H1 (cell line): ENCODE results near the gene ACACA. TPM values are rescaled to one million over a fixed set of nuclear protein-coding genes. Genes with fewer than 3 reads are reported as not detected.

Experiments used
- CTCF ChIA-PET: fragments of 300-600 bp; sonication (Branson Sonifier 250); formaldehyde crosslinking; loops from one replicate; lab custom pipeline; 2021; ENCODE audit not compliant: partially characterized antibody; lab: Charles Lee
- POLR2A ChIA-PET: fragments of 300-600 bp; sonication (Branson Sonifier 250); formaldehyde crosslinking; loops from one replicate; lab custom pipeline; 2021; ENCODE audit warnings: inconsistent platforms; ENCODE audit not compliant: partially characterized antibody; lab: Charles Lee
- DNase-seq, 2 experiments: peaks; one replicate each; pipeline versions ENCODE4 v3.0.0 to v3.0.0-alpha.2; 2010 to 2022; ENCODE audit warnings: low spot score in 2 of 2, low read depth in 1 of 2, mixed read lengths in 1 of 2
- FAIRE-seq: peaks from 2 replicates; lab custom pipeline; 2011; peaks lifted over from hg19 to GRCh38; lab: Jason Lieb, UNC
- H2AFZ ChIP-seq: 2 replicates; pipeline ENCODE4 v1.8.1; 2012; ENCODE audit warnings: low read length, inconsistent platforms
- H2AK5ac ChIP-seq: 2 replicates; pipeline ENCODE4 v1.6.1; 2013; ENCODE audit warnings: low read depth, low read length
- H2BK120ac ChIP-seq: replicated peaks from 2 replicates; pipeline ENCODE3; 2013; ENCODE audit warnings: low read depth, low read length, inconsistent platforms
- H2BK12ac ChIP-seq: 2 replicates; pipeline ENCODE4 v1.6.1; 2013; ENCODE audit warnings: low read depth, low read length
- H2BK15ac ChIP-seq: 2 replicates; pipeline ENCODE4 v1.6.1; 2013; ENCODE audit warnings: low read length
- H2BK20ac ChIP-seq: 2 replicates; pipeline ENCODE4 v1.6.1; 2013; ENCODE audit warnings: low read length
- H2BK5ac ChIP-seq: 2 replicates; pipeline ENCODE4 v1.6.1; 2013; ENCODE audit warnings: low read depth, low read length
- H3K14ac ChIP-seq: 2 replicates; pipeline ENCODE4 v1.6.1; 2013; ENCODE audit warnings: inconsistent platforms; ENCODE audit not compliant: insufficient read length
- H3K18ac ChIP-seq: 2 replicates; pipeline ENCODE4 v1.6.1; 2013; ENCODE audit warnings: low read length; ENCODE audit errors: extremely low read depth
- H3K23ac ChIP-seq: 2 replicates; pipeline ENCODE4 v1.6.1; 2013; ENCODE audit warnings: inconsistent platforms; ENCODE audit not compliant: insufficient read length
- H3K23me2 ChIP-seq: 2 replicates; pipeline ENCODE4 v1.6.1; 2013; ENCODE audit warnings: low read depth, low read length
- H3K27ac ChIP-seq: 2 replicates; pipeline ENCODE4 v1.6.1; 2011; ENCODE audit warnings: low read depth, low read length, inconsistent platforms
- H3K27me3 ChIP-seq, 4 experiments: replicated peaks in 1 of 4; 1 replicate in 1 of 4; 2 replicates in 3 of 4; pipeline versions ENCODE4 v1.6.1 to v1.8.1; 2011 to 2013; ENCODE audit warnings: low read length in 3 of 4, mild to moderate bottlenecking in 3 of 4, inconsistent platforms in 2 of 4, mixed read lengths in 2 of 4, moderate library complexity in 1 of 4; ENCODE audit not compliant: control insufficient read depth in 3 of 4, insufficient read depth in 3 of 4; ENCODE audit errors: extremely low read depth in 1 of 4
- H3K36me3 ChIP-seq, 4 experiments: 2 replicates each; pipeline versions ENCODE4 v1.6.1 to v1.8.1; 2011 to 2013; ENCODE audit warnings: mild to moderate bottlenecking in 4 of 4, low read length in 3 of 4, moderate library complexity in 2 of 4, control low read depth in 1 of 4, inconsistent platforms in 1 of 4; ENCODE audit not compliant: insufficient read depth in 4 of 4, control insufficient read depth in 2 of 4
- H3K4ac ChIP-seq: replicated peaks from 2 replicates; pipeline ENCODE3; 2013; ENCODE audit warnings: low read length, low read depth, mixed read lengths, inconsistent platforms; ENCODE audit not compliant: insufficient read length
- H3K4me1 ChIP-seq, 4 experiments: replicated peaks in 1 of 4; 1 replicate in 1 of 4; 2 replicates in 3 of 4; pipeline versions ENCODE4 v1.6.1 to v1.8.1; 2011 to 2013; ENCODE audit warnings: low read length in 3 of 4, inconsistent platforms in 2 of 4, mixed read lengths in 1 of 4; ENCODE audit not compliant: insufficient read depth in 4 of 4, control insufficient read depth in 3 of 4
- H3K4me2 ChIP-seq, 2 experiments: 2 replicates each; pipeline versions ENCODE4 v1.6.1 to v1.8.1; 2011 to 2013; ENCODE audit warnings: low read depth in 2 of 2, low read length in 2 of 2, control low read depth in 1 of 2, inconsistent platforms in 1 of 2, mild to moderate bottlenecking in 1 of 2; ENCODE audit not compliant: insufficient read depth in 1 of 2
- H3K4me3 ChIP-seq, 4 experiments: fragments of 200-600, 300-600 bp in 1 of 4; sonication (generic), shearing (Covaris generic), sonication (Bioruptor Twin) in 1 of 4; 2 replicates each; pipeline versions ENCODE4 v1.5.1 to v1.8.1; 2011 to 2016; ENCODE audit warnings: low read length in 4 of 4, low read depth in 3 of 4, control low read depth in 2 of 4, inconsistent platforms in 2 of 4, mild to moderate bottlenecking in 2 of 4, mixed read lengths in 1 of 4, moderate library complexity in 1 of 4; ENCODE audit not compliant: insufficient read depth in 2 of 4; ENCODE audit errors: extremely low read depth in 1 of 4
- H3K56ac ChIP-seq: replicated peaks from 2 replicates; pipeline ENCODE3; 2013; ENCODE audit warnings: low read depth, mild to moderate bottlenecking, mixed read lengths, low read length, inconsistent platforms; ENCODE audit not compliant: insufficient read length
- H3K79me1 ChIP-seq: 2 replicates; pipeline ENCODE4 v1.6.1; 2013; ENCODE audit warnings: low read depth, low read length, control low read depth
- H3K79me2 ChIP-seq, 2 experiments: 2 replicates each; pipeline versions ENCODE4 v1.6.1 to v1.8.1; 2012 to 2013; ENCODE audit warnings: low read length in 2 of 2, mild to moderate bottlenecking in 2 of 2, inconsistent platforms in 1 of 2; ENCODE audit not compliant: insufficient read depth in 2 of 2, control insufficient read depth in 1 of 2
- H3K9ac ChIP-seq, 4 experiments: replicated peaks in 1 of 4; 1 replicate in 1 of 4; 2 replicates in 3 of 4; pipeline versions ENCODE4 v1.6.1 to v1.8.1; 2011 to 2013; ENCODE audit warnings: low read depth in 3 of 4, low read length in 3 of 4, control low read depth in 2 of 4, mild to moderate bottlenecking in 2 of 4, moderate library complexity in 2 of 4, inconsistent platforms in 1 of 4; ENCODE audit errors: extremely low read depth in 1 of 4
- H3K9me3 ChIP-seq, 2 experiments: 2 replicates each; pipeline versions ENCODE4 v1.6.1 to v1.8.1; 2012 to 2013; ENCODE audit warnings: mild to moderate bottlenecking in 2 of 2, moderate library complexity in 2 of 2, control low read depth in 1 of 2, inconsistent platforms in 1 of 2, low read depth in 1 of 2, low read length in 1 of 2, mixed read lengths in 1 of 2; ENCODE audit not compliant: insufficient read depth in 2 of 2
- H4K20me1 ChIP-seq, 2 experiments: replicated peaks in 1 of 2; 2 replicates each; pipeline versions ENCODE3 to v1.8.1; 2011 to 2013; ENCODE audit warnings: inconsistent platforms in 2 of 2, low read length in 2 of 2, mild to moderate bottlenecking in 1 of 2; ENCODE audit not compliant: insufficient read depth in 2 of 2, control insufficient read depth in 1 of 2
- H4K5ac ChIP-seq: 2 replicates; pipeline ENCODE4 v1.6.1; 2013; ENCODE audit warnings: low read length, low read depth, mixed read lengths, inconsistent platforms; ENCODE audit not compliant: insufficient read length
- H4K8ac ChIP-seq: 2 replicates; pipeline ENCODE4 v1.8.0; 2013; ENCODE audit warnings: mild to moderate bottlenecking, moderate library complexity, low read length, inconsistent platforms; ENCODE audit not compliant: insufficient read depth; ENCODE audit errors: extremely low read depth
- H4K91ac ChIP-seq: replicated peaks from 2 replicates; pipeline ENCODE3; 2013; ENCODE audit warnings: low read length, mixed read lengths, inconsistent platforms; ENCODE audit not compliant: insufficient read length
- HDAC6 ChIP-seq: IDR thresholded peaks from one replicate; pipeline ENCODE4 v1.7.1; 2012; ENCODE audit warnings: low read depth, mild to moderate bottlenecking, inconsistent platforms, low read length, moderate library complexity
- SIN3A ChIP-seq, 2 experiments: IDR thresholded peaks in 1 of 2; conservative IDR thresholded peaks in 1 of 2; 2 replicates each; pipeline ENCODE4 v1.6.1; 2011 to 2012; ENCODE audit warnings: low read length in 2 of 2, improper control_type of control experiment in 1 of 2, low read depth in 1 of 2, mild to moderate bottlenecking in 1 of 2
- SP2 ChIP-seq: IDR thresholded peaks from 2 replicates; pipeline ENCODE4 v1.6.1; 2012; ENCODE audit warnings: mild to moderate bottlenecking, low read length, inconsistent platforms
- SRF ChIP-seq: IDR thresholded peaks from 2 replicates; pipeline ENCODE4 v1.6.1; 2011; ENCODE audit warnings: mild to moderate bottlenecking, low read depth, low read length, moderate library complexity
- WGBS, 2 experiments: shearing (Covaris generic) in 1 of 2; methylation state at CpG; one replicate each; pipeline versions ENCODE4 v1.1.6 to v1.1.7; 2013 to 2015; ENCODE audit warnings: low lambda C conversion rate in 2 of 2, mixed read lengths in 2 of 2, inconsistent platforms in 1 of 2, low coverage in 1 of 2, missing lambda C conversion rate in 1 of 2; ENCODE audit not compliant: insufficient replicate concordance in 2 of 2, insufficient coverage in 1 of 2, insufficient read length in 1 of 2; ENCODE audit errors: extremely low coverage in 1 of 2, missing lambda C conversion rate in 1 of 2; 5-methylcytosine and 5-hydroxymethylcytosine counted together
- polyA plus RNA-seq, 7 experiments: library from polyadenylated mRNA; depleted of rRNA in 3 of 7; stranded (reverse) in 5 of 7; unstranded in 2 of 7; fragments of >200 nt in 5 of 7; fragments of 200-250 nt in 2 of 7; gene quantifications; 1 replicate in 5 of 7; 2 replicates in 1 of 7; 4 replicates in 1 of 7; pipeline versions ENCODE4 v1.2.1 to v1.2.3, GENCODE V29; 2011 to 2013; ENCODE audit warnings: missing spikeins in 2 of 7, mixed read lengths in 2 of 7
- total RNA-seq: library from RNA; stranded (reverse); fragmentation: NEBNext Ultra II Directional; extraction: Animal tissue kit (Norgen Biotek cat#: 25700); gene quantifications from 2 replicates; pipeline ENCODE4 v1.2.1, GENCODE V29; 2021

The ACACA gene
- total and polyA plus RNA-seq, 2 of the 8 experiments (the other 6 are each of a cell fraction or from before 2014, with no cell fraction given): 74.0 to 160 TPM

GRCh38 chr17:37123386-37123785 lies 283.2 kb downstream of the ACACA start:
- no peak overlapping the region for H2BK20ac ChIP-seq
- H2BK5ac ChIP-seq: no peak overlapping the region
- no peaks in the 10 kb centered on the region for H3K79me1 ChIP-seq
- no peaks in the 10 kb centered on the region; the same call in 1 of the 2 replicates for H3K23me2 ChIP-seq
- H2BK120ac ChIP-seq: no peak overlapping the region
- no peak overlapping the region for H2BK15ac ChIP-seq
- no peak overlapping the region for H3K14ac ChIP-seq
- no peak overlapping the region for H3K27ac ChIP-seq
- POLR2A ChIA-PET: no interaction called here
- no peak overlapping the region for H2BK12ac ChIP-seq
- no peak overlapping the region for H3K9ac ChIP-seq
- no peak overlapping the region for H3K4me3 ChIP-seq
- H3K23ac ChIP-seq: no peak overlapping the region
- H4K5ac ChIP-seq: no peak overlapping the region
- H3K36me3 ChIP-seq: peaks cover 5 to 54% (median 26%) of the 10 kb centered on the region in 4 experiments
- peaks cover 0 to 10% (median 4%) of the 10 kb centered on the region in 4 experiments; a peak in 4 of 7 replicates for H3K4me1 ChIP-seq
- H3K4ac ChIP-seq: no peak overlapping the region
- CTCF ChIA-PET: interaction anchor here (1.1 kb wide), 1 partner anchor 15 kb away, joined by 3 read pairs; no protein-coding TSS in a partner anchor
- no peak for FAIRE-seq
- H2AK5ac ChIP-seq: no peak overlapping the region
- no peaks in the 10 kb centered on the region for H3K9me3 ChIP-seq
- 83% methylated on average over 1 of the region's 1 CpG; no CpG with 5 or more reads in 1 of the 2 experiments for WGBS, 2 experiments
- no peaks in the 10 kb centered on the region for H3K27me3 ChIP-seq
- H4K20me1 ChIP-seq: no peaks in the 10 kb centered on the region
- no peak overlapping the region for H4K91ac ChIP-seq
- H4K8ac ChIP-seq: no peak overlapping the region
- H3K56ac ChIP-seq: no peak overlapping the region
- no peak overlapping the region for H3K4me2 ChIP-seq
- TF ChIP-seq SIN3A (conservative IDR thresholded peaks at IDR 0.05 in 1 of 2, IDR thresholded peaks at IDR 0.05 in 1 of 2; ENCODE audit: low read depth in 1 of 2, low read length in 2 of 2) (no peak), SRF (no peak), HDAC6 (no peak), SP2 (no peak)
- H3K79me2 ChIP-seq: no peaks in the 10 kb centered on the region
- no peak for DNase-seq
- H3K18ac ChIP-seq: no peak overlapping the region
- H2AFZ ChIP-seq: no peak overlapping the region
